Sigmoid colon (tissue), 7 donors: ENCODE results near the gene ENTPD2. TPM values are rescaled to one million over a fixed set of nuclear protein-coding genes. Genes with fewer than 3 reads are reported as not detected.

ENCODE experiments used
- DNase-seq: peaks from one replicate; pipeline ENCODE4 v3.0.0-alpha.2; 2019
- H3K27ac ChIP-seq, 4 donors: fragments of 200-600 bp; sonication (generic); one replicate each; pipeline ENCODE4 v1.5.1; 2016 to 2019; ENCODE audit warnings: mild to moderate bottlenecking in 1 of 4
- H3K27me3 ChIP-seq, 3 donors: fragments of 200-600 bp; sonication (generic); one replicate each; pipeline ENCODE4 v1.5.1; 2019; ENCODE audit warnings: mild to moderate bottlenecking in 1 of 3
- H3K36me3 ChIP-seq, 4 donors: fragments of 200-600 bp; sonication (generic); one replicate each; pipeline ENCODE4 v1.5.1; 2016 to 2019
- H3K4me1 ChIP-seq, 4 donors: fragments of 200-600 bp; sonication (generic); one replicate each; pipeline ENCODE4 v1.5.1; 2017 to 2019
- H3K4me3 ChIP-seq, 4 donors: fragments of 200-600 bp; sonication (generic); one replicate each; pipeline ENCODE4 v1.5.1; 2017 to 2019; ENCODE audit warnings: mild to moderate bottlenecking in 2 of 4, moderate library complexity in 1 of 4
- H3K9me3 ChIP-seq, 4 donors: fragments of 200-600 bp in 3 of 4; sonication (generic) in 3 of 4; one replicate each; pipeline versions ENCODE4 v1.5.1 to v1.6.1; 2013 to 2019
- CTCF ChIP-seq, 4 experiments: fragments of 450-650 bp in 3 of 4; fragments of 200-600 bp in 1 of 4; IDR thresholded peaks; one replicate each; pipeline ENCODE4 v1.5.1; 2016 to 2019; ENCODE audit warnings: antibody characterized with exemption in 4 of 4, mild to moderate bottlenecking in 3 of 4, moderate library complexity in 2 of 4
- EP300 ChIP-seq, 4 donors: sonication (generic); formaldehyde crosslinking; IDR thresholded peaks; one replicate each; pipeline ENCODE4 v1.6.1; 2017; ENCODE audit warnings: antibody characterized with exemption in 4 of 4
- POLR2A ChIP-seq, 2 donors: fragments of 450-650 bp; IDR thresholded peaks; one replicate each; pipeline ENCODE4 v1.6.1; 2016; ENCODE audit warnings: antibody characterized with exemption in 2 of 2, mild to moderate bottlenecking in 2 of 2, moderate library complexity in 2 of 2
- POLR2AphosphoS5 ChIP-seq, 4 donors: sonication (generic); formaldehyde crosslinking; IDR thresholded peaks; one replicate each; pipeline ENCODE4 v1.6.1; 2017; ENCODE audit warnings: antibody characterized with exemption in 4 of 4
- WGBS, 2 donors: extraction: QIAGEN DNeasy Blood & Tissue Kit; methylation state at CpG; one replicate each; pipeline ENCODE4 v1.1.7; 2013; 5-methylcytosine and 5-hydroxymethylcytosine counted together
- intact Hi-C: fragments of 100-400 bp; cut with DNase I; formaldehyde crosslinking; loops from one replicate; pipeline ENCODE4 v1.15.1; 2023
- polyA plus RNA-seq, 3 donors: library from polyadenylated mRNA; stranded (reverse); fragments of 200-250 nt; gene quantifications; one replicate each; pipeline ENCODE4 v1.2.3, GENCODE V29; 2013
- total RNA-seq, 4 donors: library from RNA; depleted of rRNA; stranded (reverse); fragments of >200 nt; gene quantifications; one replicate each; pipeline ENCODE4 v1.1.0, GENCODE V29; 2016
- donor health status: healthy with polysubstance abuse.
- donor health status: Bipolar disorder and iron deficiency.
- donor health status: healthy.

The ENTPD2 gene
- total and polyA plus RNA-seq, 7 donors, result 0.92 to 6.4 (median 2.2) TPM; not detected in 1

GRCh38 chr9:137083394-137084004, 29.6 kb upstream of the ENTPD2 start:
- TF ChIP-seq CTCF (IDR thresholded peaks at IDR 0.05) (no peak), EP300 (IDR thresholded peaks at IDR 0.05) (no peak), POLR2AphosphoS5 (IDR thresholded peaks at IDR 0.05) (peak in 1 of 4 donors; percentile 20), POLR2A (IDR thresholded peaks at IDR 0.05) (no peak)
- H3K4me1 ChIP-seq, result peaks cover 0 to 43% (median 38%) of the 10 kb centered on the region in 4 donors
- no peaks in the 10 kb centered on the region for H3K9me3 ChIP-seq
- DNase-seq, result peak; percentile 86
- H3K27ac ChIP-seq, result peak overlapping the region; percentile 36 to 73 (median 53)
- H3K4me3 ChIP-seq, result no peak overlapping the region
- intact Hi-C loops, result no loop called here
- peaks cover 0 to 37% (median 0%) of the 10 kb centered on the region in 4 donors for H3K36me3 ChIP-seq
- WGBS, 2 donors, result 70 to 79% methylated on average over 12 of the region's 12 CpGs
- peaks cover 6 to 35% (median 15%) of the 10 kb centered on the region in 3 donors for H3K27me3 ChIP-seq

- WGBS, 2 donors, result 78 to 89% methylated on average over 8 of the region's 8 CpGs
Measured at GRCh38 chr9:137082925-137083290, 29.0 kb upstream of the ENTPD2 start.

GRCh38 chr9:137082222-137082924, 28.5 kb upstream of the ENTPD2 start:
- Histone ChIP-seq H3K27ac (peak overlapping the region in 1 of 4 donors; percentile 73), H3K9me3 (no peaks in the 10 kb centered on the region), H3K4me3 (no peak overlapping the region), H3K27me3 (peaks cover 15 to 45% (median 24%) of the 10 kb centered on the region in 3 donors), H3K4me1 (peaks cover 0 to 42% (median 38%) of the 10 kb centered on the region in 4 donors), H3K36me3 (peaks cover 0 to 37% (median 0%) of the 10 kb centered on the region in 4 donors)
- DNase-seq, result peak; percentile 66
- 93 to 95% methylated on average over 16 of the region's 16 CpGs for WGBS, 2 donors
- intact Hi-C loops, result no loop called here
- no peak for TF ChIP-seq POLR2A (IDR thresholded peaks at IDR 0.05)
- TF ChIP-seq CTCF (IDR thresholded peaks at IDR 0.05), result no peak
- TF ChIP-seq POLR2AphosphoS5 (IDR thresholded peaks at IDR 0.05), result no peak
- no peak for TF ChIP-seq EP300 (IDR thresholded peaks at IDR 0.05)

More at GRCh38 chr9:137082925-137083290, 29.0 kb upstream of the ENTPD2 start:
- Histone ChIP-seq H3K4me1 (peaks cover 0 to 43% (median 38%) of the 10 kb centered on the region in 4 donors), H3K27me3 (peaks cover 12 to 41% (median 21%) of the 10 kb centered on the region in 3 donors), H3K27ac (peak overlapping the region in 3 of 4 donors; percentile 15 to 73 (median 65)), H3K4me3 (no peak overlapping the region), H3K9me3 (no peaks in the 10 kb centered on the region), H3K36me3 (peaks cover 0 to 37% (median 0%) of the 10 kb centered on the region in 4 donors)
- peak; percentile 63 for DNase-seq
- no peak for TF ChIP-seq POLR2A (IDR thresholded peaks at IDR 0.05)
- no peak for TF ChIP-seq CTCF (IDR thresholded peaks at IDR 0.05)
- no peak for TF ChIP-seq POLR2AphosphoS5 (IDR thresholded peaks at IDR 0.05)
- TF ChIP-seq EP300 (IDR thresholded peaks at IDR 0.05), result no peak
- intact Hi-C loops, result no loop called here

- Histone ChIP-seq H3K4me1 (peaks cover 0 to 40% (median 35%) of the 10 kb centered on the region in 4 donors), H3K27me3 (peaks cover 20 to 57% (median 33%) of the 10 kb centered on the region in 3 donors), H3K27ac (no peak overlapping the region), H3K9me3 (no peaks in the 10 kb centered on the region), H3K4me3 (no peak overlapping the region), H3K36me3 (peaks cover 0 to 37% (median 0%) of the 10 kb centered on the region in 4 donors)
- no peak for DNase-seq
- 90 to 94% methylated on average over 24 of the region's 24 CpGs for WGBS, 2 donors
- intact Hi-C loops, result no loop called here
- TF ChIP-seq EP300 (IDR thresholded peaks at IDR 0.05) (no peak), CTCF (IDR thresholded peaks at IDR 0.05) (no peak), POLR2AphosphoS5 (IDR thresholded peaks at IDR 0.05) (no peak), POLR2A (IDR thresholded peaks at IDR 0.05) (no peak)
Measured at GRCh38 chr9:137080260-137081122, 26.6 kb upstream of the ENTPD2 start.
